Progenitor cell of endocrine pancreas (in vitro differentiated cells): Measurements from ENCODE around the gene PRM3. TPM values are rescaled to one million over a fixed set of nuclear protein-coding genes. Genes with fewer than 3 reads are reported as not detected.

Experiments
- DNase-seq: peaks from one replicate; pipeline ENCODE4 v3.0.0; 2021; ENCODE audit warnings: low spot score; ENCODE audit not compliant: unreplicated experiment
- H3K27ac Mint-ChIP-seq: 2 replicates; pipeline ENCODE4 v1.8.0; 2021; ENCODE audit warnings: mild to moderate bottlenecking, moderate library complexity, mixed read lengths
- H3K27me3 Mint-ChIP-seq: 2 replicates; pipeline ENCODE4 v1.8.0; 2021; ENCODE audit warnings: mixed read lengths
- H3K36me3 Mint-ChIP-seq: 2 replicates; pipeline ENCODE4 v1.8.0; 2022; ENCODE audit warnings: mixed read lengths; ENCODE audit not compliant: insufficient read depth
- H3K4me1 Mint-ChIP-seq: 2 replicates; pipeline ENCODE4 v1.8.0; 2021; ENCODE audit warnings: low read depth, mixed read lengths
- H3K4me3 Mint-ChIP-seq: 2 replicates; pipeline ENCODE4 v1.8.0; 2021; ENCODE audit warnings: low read depth, mild to moderate bottlenecking, moderate library complexity, mixed read lengths
- H3K9me3 Mint-ChIP-seq: 2 replicates; pipeline ENCODE4 v1.8.0; 2021; ENCODE audit warnings: low read depth, mixed read lengths
- CTCF ChIP-seq: fragments of 200-600 bp; sonication (generic); IDR thresholded peaks from one replicate; pipeline ENCODE4 v1.5.0; 2021; ENCODE audit warnings: antibody characterized with exemption, mild to moderate bottlenecking; ENCODE audit not compliant: unreplicated experiment
- total RNA-seq: library from RNA; stranded (reverse); gene quantifications from 2 replicates; pipeline ENCODE4 v1.2.1, GENCODE V29; 2021

PRM3 gene
- total RNA-seq, 1 donor from 2014 or later, result not detected

DNA sequence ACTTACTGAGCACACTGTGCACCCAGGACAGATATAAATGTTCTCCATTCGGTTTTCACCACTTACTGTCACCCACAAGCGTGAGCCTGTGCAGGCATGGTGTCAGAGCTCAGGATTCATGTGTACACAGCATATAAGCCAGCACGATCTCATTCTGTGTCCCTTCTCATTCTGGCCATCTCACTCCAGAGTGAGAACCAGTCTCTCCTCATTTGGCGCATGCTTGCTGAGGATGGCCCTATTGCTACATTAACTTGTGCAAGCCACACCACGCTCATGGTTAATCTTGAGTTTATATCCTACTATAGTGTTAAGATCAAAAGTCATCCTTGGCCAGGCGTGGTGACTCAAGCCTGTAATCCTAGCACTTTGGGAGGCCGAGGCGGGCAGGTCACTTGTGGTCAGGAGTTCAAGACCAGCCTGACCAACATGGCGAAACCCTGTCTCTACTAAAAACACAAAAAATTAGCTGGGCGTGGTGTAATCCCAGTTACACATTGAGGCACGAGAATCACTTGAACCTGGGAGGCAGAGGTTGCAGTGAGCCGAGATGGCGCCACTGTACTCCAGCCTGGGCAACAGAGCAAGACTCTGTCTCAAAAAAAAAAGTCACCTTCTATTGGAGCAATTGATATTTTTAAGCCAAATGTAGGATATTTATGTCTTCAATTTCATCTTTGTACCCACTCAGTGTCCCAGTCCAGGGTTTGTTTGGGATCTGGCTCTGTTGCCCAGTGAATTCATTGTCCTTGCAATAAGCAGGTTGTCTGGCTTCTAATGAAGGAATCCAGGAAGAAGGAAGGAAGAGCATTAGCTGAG lies 38.3 kb downstream of the PRM3 start:
- no peaks in the 10 kb centered on the region for H3K36me3 Mint-ChIP-seq
- H3K27me3 Mint-ChIP-seq, result peaks cover 3% of the 10 kb centered on the region
- no peak for TF ChIP-seq CTCF
- no peaks in the 10 kb centered on the region for H3K9me3 Mint-ChIP-seq
- H3K27ac Mint-ChIP-seq, result peak overlapping the region; percentile 67
- no peak for DNase-seq
- H3K4me1 Mint-ChIP-seq, result no peaks in the 10 kb centered on the region
- no peak overlapping the region for H3K4me3 Mint-ChIP-seq

DNA sequence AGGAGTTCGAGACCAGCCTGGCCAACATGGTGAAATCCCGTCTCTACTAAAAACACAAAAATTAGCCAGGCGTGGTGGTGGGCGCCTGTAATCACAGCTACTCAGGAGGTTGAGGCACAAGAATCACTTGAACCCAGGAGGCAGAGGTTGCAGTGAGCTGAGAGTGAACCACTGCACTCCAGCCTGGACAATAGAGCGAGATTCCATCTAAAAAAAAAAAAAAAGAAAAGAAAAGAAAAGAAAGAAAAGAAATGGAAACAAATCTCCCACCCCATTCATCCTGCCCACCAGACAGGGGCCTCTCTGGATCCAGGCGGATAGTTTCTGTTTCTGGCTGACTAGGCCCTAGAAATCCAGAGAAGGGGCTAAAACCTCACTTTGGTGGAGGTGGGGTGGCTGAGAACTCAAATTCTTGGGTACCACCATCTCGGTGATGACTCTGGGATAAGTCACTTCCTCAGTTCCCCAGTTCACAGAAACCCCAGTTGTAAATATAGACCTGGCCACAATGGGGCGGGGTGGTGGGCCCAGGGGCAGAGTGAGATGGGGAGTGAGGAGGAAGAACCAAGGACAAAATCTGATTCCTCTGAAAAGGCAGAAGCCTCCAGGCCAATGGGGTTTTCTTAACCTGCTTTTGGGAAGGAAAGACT lies 39.6 kb downstream of the PRM3 start:
- no peaks in the 10 kb centered on the region for H3K36me3 Mint-ChIP-seq
- H3K4me3 Mint-ChIP-seq, result no peak overlapping the region
- no peak for TF ChIP-seq CTCF
- no peak overlapping the region for H3K27ac Mint-ChIP-seq
- peaks cover 7% of the 10 kb centered on the region for H3K27me3 Mint-ChIP-seq
- no peaks in the 10 kb centered on the region for H3K9me3 Mint-ChIP-seq
- DNase-seq, result no peak
- H3K4me1 Mint-ChIP-seq, result no peaks in the 10 kb centered on the region

DNA sequence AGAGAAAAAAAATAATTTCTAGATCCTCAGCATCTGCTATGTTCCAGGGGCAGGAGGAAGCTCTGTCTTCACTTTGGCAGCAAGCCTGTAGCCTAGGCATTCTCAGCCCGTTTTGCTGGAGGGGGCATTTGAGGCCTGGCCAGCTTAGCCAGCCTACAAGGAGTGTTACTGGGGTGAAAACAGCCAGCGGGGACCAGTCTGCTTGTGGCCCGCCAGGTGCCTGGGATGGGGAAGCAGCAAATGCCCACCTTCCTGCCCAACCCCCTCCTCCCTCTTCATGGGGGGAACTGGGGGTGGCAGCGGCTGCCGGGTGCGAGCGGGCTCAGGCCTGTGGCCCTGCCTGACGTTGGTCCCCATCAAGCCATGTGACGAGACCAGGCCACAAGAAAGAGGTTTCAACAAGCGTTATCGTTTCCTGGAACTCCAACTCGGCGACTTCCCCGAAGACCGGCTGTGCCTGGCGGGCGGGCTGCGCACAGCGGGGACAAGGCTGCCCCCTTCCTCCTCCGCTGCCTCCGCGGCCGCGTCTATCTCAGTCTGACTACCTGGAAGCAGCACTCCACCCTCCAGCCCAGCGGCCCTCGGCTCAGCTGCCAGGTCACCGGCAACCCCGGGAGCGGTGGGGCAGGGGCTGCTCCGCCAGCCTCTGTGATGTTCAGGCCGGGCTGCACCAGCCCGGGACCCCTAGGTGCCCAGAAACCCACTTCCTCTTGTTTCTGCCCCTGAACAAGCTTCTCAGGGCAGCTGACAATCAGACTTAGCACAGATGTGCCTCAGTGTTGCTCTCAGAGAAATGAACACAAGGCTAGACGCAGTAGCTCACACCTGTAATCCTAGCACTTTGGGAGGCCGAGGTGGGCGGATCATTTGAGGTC lies 40.3 kb downstream of the PRM3 start:
- Mint-ChIP-seq H3K27ac (no peak overlapping the region), H3K4me1 (no peaks in the 10 kb centered on the region), H3K4me3 (no peak overlapping the region), H3K27me3 (peaks cover 8% of the 10 kb centered on the region), H3K9me3 (no peaks in the 10 kb centered on the region), H3K36me3 (no peaks in the 10 kb centered on the region)
- DNase-seq, result no peak
- TF ChIP-seq CTCF, result no peak

DNA sequence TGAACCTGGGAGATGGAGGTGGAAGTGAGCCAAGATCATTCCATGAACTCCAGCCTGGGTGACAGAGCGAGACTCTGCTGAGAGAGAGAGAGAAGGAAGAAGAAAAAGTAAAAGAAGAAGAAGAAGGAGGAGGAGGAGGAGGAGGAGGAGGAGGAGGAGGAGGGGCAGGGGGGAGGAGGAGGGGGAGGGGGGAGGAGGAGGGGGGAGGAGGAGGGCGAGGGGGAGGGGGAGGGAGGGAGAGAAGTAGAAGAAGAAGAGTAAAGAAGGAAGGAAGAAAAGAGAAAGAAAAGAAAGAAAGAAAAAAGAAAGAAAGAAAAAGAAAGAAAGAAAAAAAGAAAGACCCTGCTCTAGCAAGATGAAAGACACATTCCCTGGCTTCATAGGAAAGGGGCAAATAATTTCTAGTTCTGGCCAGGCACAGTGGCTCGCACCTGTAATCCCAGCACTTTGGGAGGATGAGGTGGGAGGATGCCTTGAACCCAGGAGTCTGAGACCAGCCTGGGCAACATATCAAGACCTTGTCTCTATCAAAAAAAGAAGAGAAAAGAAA lies 41.1 kb downstream of the PRM3 start:
- Mint-ChIP-seq H3K27ac (no peak overlapping the region), H3K4me1 (no peaks in the 10 kb centered on the region), H3K9me3 (no peaks in the 10 kb centered on the region), H3K27me3 (peaks cover 8% of the 10 kb centered on the region), H3K36me3 (no peaks in the 10 kb centered on the region), H3K4me3 (no peak overlapping the region)
- no peak for DNase-seq
- no peak for TF ChIP-seq CTCF

DNA sequence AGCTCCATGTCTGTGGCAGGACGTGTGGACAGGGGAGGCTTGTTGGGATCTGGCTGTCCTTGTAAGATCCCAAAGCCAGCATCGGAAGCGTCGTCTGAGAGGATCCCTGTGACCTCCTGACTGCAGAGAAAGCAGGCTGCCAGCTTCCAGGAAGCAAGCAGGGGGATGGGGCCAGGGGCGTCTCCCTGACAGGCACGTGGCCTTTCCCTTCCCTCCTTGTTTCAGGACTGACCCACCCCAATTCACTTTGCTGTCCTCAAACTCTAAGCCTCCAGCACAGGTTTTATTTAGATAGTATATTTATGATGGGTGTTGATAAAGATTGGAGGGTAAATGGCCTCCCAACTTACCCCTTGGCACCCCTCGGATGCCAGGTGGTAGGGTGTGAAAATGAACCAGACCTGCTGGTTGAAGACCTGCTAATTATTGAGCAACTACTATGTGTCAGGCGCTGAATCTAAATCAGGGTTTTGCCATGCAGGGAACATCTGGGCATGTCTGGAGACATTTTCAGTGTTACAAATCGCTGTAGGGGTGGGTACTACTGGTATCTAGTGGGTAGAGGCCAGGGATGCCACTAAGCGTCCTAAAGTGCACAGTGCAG lies 42.0 kb downstream of the PRM3 start:
- Mint-ChIP-seq H3K27ac (no peak overlapping the region), H3K9me3 (no peaks in the 10 kb centered on the region), H3K4me3 (no peak overlapping the region)

More for the DNA sequence above, 42.0 kb downstream of the PRM3 start:
- H3K36me3 Mint-ChIP-seq, result no peaks in the 10 kb centered on the region
- peaks cover 8% of the 10 kb centered on the region for H3K27me3 Mint-ChIP-seq
- H3K4me1 Mint-ChIP-seq, result no peaks in the 10 kb centered on the region
- TF ChIP-seq CTCF, result no peak
- DNase-seq, result no peak
